ENCODE measurements around the gene PCDHGA9.
"Not testable (repeated sequence)": the region's sequence is repeated elsewhere in the genome, so short reads cannot be mapped to it uniquely, and the experiment has no call there.

Gene PCDHGA9

DNA sequence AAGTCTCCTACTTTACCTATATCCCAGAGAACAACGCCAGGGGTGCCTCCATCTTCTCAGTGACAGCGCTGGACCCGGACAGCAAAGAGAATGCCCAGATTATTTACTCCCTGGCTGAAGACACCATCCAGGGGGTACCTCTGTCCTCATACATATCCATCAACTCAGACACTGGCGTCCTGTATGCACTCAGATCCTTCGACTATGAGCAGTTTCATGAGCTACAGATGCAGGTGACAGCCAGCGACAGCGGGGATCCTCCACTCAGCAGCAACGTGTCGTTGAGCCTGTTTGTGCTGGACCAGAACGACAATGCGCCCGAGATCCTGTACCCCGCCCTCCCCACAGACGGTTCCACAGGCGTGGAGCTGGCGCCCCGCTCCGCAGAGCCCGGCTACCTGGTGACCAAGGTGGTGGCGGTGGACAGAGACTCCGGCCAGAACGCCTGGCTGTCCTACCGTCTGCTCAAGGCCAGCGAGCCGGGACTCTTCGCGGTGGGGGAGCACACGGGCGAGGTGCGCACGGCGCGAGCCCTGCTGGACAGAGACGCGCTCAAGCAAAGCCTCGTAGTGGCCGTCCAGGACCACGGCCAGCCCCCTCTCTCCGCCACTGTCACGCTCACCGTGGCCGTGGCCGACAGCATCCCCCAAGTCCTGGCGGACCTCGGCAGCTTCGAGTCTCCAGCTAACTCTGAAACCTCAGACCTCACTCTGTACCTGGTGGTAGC lies 12.1 kb downstream of the PCDHGA9 start:
- not testable (repeated sequence) for DNase-seq (ENCODE audit: low read depth)

DNA sequence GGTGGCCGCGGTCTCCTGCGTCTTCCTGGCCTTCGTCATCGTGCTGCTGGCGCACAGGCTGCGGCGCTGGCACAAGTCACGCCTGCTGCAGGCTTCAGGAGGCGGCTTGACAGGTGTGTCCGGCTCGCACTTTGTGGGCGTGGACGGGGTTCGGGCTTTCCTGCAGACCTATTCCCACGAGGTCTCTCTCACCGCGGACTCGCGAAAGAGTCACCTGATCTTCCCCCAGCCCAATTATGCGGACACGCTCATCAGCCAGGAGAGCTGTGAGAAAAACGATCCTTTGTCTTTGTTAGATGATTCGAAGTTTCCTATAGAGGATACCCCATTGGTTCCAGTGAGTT lies 12.7 kb downstream of the PCDHGA9 start:
- DNase-seq (ENCODE audit: low read depth) = not testable (repeated sequence)

DNA sequence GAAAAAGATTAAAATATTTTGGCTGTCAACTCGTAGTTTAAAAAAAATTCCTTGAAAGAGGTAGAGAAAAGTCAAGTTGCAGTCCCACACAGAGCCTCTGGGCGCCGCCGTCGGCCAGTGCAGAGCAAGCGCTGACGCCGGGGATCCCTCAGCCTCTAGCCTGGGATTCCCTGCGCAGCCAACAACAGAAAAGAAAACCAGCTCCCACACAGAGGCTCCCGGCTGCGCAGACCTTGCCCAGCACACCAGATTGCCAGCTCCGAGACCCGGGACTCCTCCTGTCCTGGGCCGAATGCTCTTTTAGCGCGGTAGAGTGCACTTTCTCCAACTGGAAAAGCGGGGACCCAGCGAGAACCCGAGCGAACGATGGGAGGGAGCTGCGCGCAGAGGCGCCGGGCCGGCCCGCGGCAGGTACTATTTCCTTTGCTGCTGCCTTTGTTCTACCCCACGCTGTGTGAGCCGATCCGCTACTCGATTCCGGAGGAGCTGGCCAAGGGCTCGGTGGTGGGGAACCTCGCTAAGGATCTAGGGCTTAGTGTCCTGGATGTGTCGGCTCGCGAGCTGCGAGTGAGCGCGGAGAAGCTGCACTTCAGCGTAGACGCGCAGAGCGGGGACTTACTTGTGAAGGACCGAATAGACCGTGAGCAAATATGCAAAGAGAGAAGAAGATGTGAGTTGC lies 15.1 kb downstream of the PCDHGA9 start, which contains the start of gene PCDHGB7:
PCDHGB7 (plus strand) TSS at position 184 of the 679 bp plus-strand sequence; CDS start at position 367, 183 bp downstream.
- DNase-seq (ENCODE audit: low read depth) = not testable (repeated sequence)

DNA sequence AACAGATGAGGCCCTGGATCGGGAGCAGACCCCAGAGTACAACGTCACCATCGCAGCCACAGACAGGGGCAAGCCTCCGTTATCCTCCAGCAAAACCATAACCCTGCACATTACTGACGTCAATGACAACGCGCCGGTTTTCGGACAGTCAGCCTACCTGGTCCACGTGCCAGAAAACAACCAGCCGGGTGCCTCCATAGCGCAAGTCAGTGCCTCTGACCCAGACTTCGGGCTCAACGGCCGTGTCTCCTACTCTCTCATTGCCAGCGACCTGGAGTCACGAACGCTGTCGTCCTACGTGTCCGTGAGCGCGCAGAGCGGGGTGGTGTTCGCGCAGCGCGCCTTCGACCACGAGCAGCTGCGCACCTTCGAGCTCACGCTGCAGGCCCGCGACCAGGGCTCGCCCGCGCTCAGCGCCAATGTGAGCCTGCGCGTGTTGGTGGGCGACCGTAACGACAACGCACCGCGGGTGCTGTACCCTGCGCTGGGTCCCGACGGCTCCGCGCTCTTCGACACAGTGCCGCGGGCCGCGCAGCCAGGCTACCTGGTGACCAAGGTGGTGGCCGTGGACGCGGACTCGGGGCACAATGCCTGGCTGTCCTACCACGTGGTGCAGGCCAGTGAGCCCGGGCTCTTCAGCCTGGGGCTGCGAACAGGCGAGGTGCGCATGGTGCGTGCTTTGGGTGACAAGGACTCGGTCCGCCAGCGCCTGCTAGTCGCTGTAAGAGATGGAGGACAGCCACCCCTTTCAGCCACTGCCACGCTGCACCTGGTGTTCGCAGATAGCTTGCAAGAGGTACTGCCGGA lies 16.7 kb downstream of the PCDHGA9 start:
- no peak for DNase-seq (ENCODE audit: low read depth)

DNA sequence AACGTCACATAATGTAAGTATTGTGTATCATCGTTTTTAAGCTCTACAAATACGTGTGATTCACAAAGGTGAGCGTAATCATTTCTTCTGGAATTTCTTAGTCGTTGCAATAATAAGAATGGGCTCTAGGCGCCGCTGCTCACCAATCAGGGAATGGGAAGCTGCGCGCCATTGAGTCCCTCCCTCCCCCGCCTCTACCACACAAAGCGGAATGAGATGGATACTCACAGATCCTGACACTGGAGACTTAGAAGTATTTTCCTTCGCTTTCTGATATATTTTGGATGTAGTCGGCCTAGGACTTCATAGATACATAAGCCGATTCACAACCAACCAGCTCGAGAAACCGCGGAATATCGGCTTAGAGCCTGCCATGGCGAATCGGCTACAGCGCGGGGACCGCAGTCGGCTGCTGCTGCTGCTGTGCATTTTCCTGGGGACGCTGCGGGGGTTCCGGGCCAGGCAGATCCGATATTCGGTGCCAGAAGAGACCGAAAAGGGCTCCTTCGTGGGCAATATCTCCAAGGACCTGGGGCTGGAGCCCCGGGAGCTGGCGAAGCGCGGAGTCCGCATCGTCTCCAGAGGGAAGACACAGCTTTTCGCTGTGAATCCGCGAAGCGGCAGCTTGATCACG lies 18.4 kb downstream of the PCDHGA9 start, which contains the start of gene PCDHGA11:
PCDHGA11 (plus strand) TSS at position 197 of the 634 bp plus-strand sequence; CDS start at position 374, 177 bp downstream.
- no peak for DNase-seq (ENCODE audit: low read depth)

DNA sequence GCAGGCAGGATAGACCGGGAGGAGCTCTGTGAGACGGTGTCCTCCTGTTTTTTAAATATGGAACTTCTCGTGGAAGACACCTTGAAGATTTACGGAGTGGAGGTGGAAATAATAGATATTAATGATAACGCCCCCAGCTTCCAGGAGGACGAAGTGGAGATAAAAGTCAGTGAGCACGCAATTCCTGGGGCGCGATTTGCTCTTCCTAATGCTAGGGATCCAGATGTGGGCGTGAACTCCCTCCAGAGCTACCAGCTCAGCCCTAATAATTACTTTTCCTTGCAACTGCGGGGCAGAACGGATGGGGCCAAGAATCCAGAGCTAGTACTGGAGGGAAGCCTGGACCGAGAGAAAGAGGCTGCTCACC lies 18.9 kb downstream of the PCDHGA9 start:
- no peak for DNase-seq (ENCODE audit: low read depth)

DNA sequence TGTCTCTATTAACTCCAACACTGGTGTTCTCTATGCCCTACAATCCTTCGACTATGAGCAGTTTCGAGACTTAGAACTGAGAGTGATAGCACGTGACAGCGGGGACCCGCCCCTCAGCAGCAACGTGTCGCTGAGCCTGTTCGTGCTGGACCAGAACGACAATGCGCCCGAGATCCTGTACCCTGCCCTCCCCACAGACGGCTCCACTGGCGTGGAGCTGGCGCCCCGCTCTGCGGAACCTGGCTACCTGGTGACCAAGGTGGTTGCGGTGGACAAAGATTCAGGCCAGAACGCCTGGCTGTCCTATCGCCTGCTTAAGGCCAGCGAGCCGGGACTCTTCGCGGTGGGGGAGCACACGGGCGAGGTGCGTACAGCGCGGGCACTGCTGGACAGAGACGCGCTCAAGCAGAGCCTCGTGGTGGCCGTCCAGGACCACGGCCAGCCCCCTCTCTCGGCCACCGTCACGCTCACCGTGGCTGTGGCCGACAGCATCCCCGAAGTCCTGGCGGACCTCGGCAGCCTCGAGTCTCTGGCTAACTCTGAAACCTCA lies 20.2 kb downstream of the PCDHGA9 start:
- no peak for DNase-seq (ENCODE audit: low read depth)

DNA sequence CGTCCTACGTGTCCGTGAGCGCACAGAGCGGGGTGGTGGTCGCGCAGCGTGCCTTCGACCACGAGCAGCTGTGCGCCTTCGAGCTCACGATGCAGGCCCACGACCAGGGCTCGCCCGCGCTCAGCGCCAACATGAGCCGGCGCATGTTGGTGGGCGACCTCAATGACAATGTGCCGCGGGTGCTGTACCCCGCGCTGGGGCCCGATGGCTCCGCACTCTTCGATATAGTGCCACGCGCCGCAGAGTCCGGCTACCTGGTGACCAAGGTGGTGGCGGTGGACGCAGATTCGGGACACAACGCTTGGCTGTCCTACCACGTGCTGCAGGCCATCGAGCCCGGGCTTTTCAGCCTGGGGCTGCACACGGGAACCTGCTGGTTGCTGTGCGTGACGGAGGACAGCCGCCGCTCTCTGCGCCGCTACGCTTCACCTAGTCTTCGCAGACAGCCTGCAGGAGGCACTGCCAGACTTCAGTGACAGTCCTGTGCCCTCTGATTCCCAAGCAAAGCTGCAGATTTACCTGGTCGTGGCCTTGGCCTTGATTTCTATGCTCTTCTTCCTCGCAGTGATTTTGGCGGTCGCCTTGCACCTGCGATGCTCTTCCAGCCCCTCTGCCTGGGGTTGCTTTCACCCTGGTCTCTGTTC lies 25.3 kb downstream of the PCDHGA9 start:
- no peak for DNase-seq (ENCODE audit: low read depth)

DNA sequence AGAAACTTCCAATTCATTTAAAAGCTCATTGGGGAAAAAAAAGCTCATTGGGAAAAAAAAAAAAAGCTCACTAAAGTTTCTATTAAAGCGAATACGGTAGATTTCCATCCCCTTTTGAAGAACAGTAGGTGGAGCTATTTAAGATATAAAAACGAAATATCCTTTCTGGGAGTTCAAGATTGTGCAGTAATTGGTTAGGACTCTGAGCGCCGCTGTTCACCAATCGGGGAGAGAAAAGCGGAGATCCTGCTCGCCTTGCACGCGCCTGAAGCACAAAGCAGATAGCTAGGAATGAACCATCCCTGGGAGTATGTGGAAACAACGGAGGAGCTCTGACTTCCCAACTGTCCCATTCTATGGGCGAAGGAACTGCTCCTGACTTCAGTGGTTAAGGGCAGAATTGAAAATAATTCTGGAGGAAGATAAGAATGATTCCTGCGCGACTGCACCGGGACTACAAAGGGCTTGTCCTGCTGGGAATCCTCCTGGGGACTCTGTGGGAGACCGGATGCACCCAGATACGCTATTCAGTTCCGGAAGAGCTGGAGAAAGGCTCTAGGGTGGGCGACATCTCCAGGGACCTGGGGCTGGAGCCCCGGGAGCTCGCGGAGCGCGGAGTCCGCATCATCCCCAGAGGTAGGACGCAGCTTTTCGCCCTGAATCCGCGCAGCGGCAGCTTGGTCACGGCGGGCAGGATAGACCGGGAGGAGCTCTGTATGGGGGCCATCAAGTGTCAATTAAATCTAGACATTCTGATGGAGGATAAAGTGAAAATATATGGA lies 27.9 kb downstream of the PCDHGA9 start, which contains the start of gene PCDHGA12:
PCDHGA12 (plus strand) TSS at position 176 of the 782 bp plus-strand sequence; CDS start at position 429, 253 bp downstream.
- no peak for DNase-seq (ENCODE audit: low read depth)

DNA sequence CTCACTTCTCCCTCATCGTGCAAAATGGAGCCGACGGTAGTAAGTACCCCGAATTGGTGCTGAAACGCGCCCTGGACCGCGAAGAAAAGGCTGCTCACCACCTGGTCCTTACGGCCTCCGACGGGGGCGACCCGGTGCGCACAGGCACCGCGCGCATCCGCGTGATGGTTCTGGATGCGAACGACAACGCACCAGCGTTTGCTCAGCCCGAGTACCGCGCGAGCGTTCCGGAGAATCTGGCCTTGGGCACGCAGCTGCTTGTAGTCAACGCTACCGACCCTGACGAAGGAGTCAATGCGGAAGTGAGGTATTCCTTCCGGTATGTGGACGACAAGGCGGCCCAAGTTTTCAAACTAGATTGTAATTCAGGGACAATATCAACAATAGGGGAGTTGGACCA lies 28.7 kb downstream of the PCDHGA9 start:
- DNase-seq (ENCODE audit: low read depth) = no peak

DNA sequence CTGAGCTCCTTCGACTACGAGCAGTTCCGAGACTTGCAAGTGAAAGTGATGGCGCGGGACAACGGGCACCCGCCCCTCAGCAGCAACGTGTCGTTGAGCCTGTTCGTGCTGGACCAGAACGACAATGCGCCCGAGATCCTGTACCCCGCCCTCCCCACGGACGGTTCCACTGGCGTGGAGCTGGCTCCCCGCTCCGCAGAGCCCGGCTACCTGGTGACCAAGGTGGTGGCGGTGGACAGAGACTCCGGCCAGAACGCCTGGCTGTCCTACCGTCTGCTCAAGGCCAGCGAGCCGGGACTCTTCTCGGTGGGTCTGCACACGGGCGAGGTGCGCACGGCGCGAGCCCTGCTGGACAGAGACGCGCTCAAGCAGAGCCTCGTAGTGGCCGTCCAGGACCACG lies 29.7 kb downstream of the PCDHGA9 start:
- DNase-seq (ENCODE audit: low read depth) = not testable (repeated sequence)

DNA sequence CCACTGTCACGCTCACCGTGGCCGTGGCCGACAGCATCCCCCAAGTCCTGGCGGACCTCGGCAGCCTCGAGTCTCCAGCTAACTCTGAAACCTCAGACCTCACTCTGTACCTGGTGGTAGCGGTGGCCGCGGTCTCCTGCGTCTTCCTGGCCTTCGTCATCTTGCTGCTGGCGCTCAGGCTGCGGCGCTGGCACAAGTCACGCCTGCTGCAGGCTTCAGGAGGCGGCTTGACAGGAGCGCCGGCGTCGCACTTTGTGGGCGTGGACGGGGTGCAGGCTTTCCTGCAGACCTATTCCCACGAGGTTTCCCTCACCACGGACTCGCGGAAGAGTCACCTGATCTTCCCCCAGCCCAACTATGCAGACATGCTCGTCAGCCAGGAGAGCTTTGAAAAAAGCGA lies 30.1 kb downstream of the PCDHGA9 start:
- not testable (repeated sequence) for DNase-seq (ENCODE audit: low read depth)

DNA sequence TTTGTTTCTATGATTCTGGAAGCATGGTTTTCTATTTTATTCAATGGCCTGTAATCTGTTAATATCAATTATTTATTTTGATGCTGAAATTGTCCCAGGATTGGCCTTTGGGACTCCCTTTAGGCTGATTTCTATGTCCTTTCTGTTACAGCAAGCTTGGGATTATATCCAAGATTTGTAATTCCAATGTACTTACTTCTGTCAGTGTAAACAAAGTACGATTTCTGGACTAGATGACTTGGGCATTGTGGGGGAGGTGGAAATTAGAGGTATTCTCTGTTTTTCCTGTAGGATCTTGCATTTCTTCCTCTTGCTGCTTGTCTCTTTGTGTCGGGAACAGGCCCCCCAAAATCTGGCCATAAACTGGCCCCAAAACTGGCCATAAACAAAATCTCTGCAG lies 31.4 kb downstream of the PCDHGA9 start:
- no peak for DNase-seq (ENCODE audit: low read depth)

DNA sequence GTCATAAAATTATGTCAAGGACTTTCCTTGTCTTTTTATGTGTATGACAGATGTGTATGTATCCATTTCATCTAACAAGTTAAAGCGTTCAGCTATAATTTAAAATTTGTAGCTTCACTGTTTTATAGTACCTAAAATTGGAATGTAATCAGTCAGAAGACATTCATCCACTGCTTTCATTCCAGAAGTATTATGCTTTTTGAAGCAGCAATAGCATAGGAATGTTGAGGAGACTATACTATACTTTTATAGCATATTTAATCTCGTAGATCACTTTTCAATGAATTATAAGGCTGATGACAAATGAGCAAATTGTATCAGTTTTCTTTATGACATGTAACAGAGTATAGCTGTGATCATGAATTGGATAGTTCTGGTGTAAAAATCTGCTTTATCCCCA lies 34.6 kb downstream of the PCDHGA9 start:
- no peak for DNase-seq (ENCODE audit: low read depth)

DNA sequence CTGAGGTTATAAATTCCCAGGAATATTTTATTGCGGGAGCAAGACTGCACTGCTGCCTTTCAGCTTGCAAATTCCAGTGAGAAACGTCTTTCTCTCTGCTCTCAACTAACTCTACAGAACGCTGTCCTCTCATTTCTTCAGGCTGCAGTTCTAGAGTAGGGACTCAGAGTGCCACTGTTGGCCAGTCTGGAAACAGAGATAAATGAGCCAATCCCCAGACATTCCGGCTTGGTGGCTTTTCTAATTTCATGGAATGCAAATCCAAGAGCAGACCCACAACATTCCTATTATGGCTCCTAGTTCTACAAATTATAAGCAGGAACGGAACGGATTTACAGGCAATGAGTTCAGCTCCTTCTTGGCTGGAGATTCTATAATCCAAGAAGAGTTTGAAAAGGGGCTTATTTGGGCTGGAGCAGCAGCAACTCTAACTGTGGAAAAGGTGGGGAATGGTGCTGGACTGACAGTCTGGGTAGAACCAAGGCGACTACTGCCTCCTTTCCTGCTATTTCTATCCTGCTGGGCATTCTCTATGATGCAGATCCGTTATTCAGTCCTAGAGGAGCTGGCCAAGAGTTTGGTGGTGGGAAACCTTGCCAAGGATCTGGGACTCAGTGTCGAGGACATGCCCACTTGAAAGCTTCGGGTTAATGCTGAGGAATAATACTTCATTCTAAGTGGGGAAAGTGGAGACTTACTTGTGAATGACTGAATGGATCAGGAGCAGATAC lies 37.0 kb downstream of the PCDHGA9 start:
- no peak for DNase-seq (ENCODE audit: low read depth)

DNA sequence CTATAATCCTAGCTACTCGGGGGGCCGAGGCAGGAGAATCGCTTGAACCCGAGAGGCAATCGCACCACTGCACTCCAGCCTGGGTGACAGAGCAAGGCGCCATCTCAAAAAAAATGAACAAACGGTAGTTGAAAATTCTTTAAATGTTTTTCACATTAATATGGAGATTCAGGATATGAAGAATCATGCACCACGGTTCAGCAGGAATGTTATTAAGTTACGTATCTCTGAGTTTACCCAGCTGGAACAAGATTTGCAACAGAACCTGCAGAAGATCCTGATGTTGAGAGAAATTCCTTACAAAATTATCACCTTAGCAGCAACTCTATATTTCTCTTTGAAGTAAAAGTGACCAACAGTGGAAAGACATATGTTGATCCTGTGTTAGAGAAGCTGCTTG lies 37.8 kb downstream of the PCDHGA9 start:
- no peak for DNase-seq (ENCODE audit: low read depth)

DNA sequence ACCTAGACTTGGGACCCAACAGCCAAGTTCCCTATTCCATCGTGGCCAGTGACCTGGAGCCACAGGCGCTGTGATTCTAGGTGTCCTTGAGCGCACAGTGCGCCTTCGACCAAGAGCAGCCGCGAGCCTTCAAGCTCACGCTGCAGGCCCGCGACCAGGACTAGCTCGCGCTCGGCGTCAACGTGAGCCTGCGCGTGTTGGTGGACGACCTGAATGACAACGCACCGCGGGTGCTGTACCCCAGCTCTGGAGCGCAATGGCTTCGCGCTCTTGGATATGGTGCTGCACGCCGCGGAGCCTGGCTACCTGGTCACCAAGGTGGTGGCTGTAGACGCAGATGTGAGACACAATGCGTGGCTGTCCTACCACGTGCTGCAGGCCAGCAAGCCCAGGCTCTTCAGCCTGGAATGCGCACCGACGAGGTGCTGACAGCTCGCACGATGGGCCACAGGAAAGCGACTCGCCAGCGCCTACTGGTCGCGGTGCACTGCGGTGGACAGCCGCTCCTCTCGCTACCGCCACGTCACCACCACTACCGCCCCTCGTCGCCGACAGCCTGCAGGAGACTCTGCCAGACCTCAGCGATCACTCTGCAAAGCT lies 39.1 kb downstream of the PCDHGA9 start:
- DNase-seq (ENCODE audit: low read depth) = no peak
